Kidney epithelial cell (primary cell): Measurements from ENCODE around the gene FBLN7. TPM values are rescaled to one million over a fixed set of nuclear protein-coding genes. Genes with fewer than 3 reads are reported as not detected.
"Not testable (repeated sequence)": the region's sequence is repeated elsewhere in the genome, so short reads cannot be mapped to it uniquely, and the experiment has no call there.

Experiments
- DNase-seq: peaks from one replicate; pipeline ENCODE4 v3.0.0-alpha.2; 2010; ENCODE audit warnings: low read depth
- H3K27me3 ChIP-seq: 2 replicates; pipeline ENCODE4 v1.6.0; 2011; ENCODE audit warnings: low read length; ENCODE audit not compliant: control insufficient read depth, insufficient read depth
- H3K36me3 ChIP-seq: 2 replicates; pipeline ENCODE4 v1.5.1; 2011; ENCODE audit warnings: low read length; ENCODE audit not compliant: control insufficient read depth, insufficient read depth
- H3K4me3 ChIP-seq: 2 replicates; pipeline ENCODE4 v1.5.1; 2011; ENCODE audit warnings: low read depth, mild to moderate bottlenecking, control low read depth, low read length
- CTCF ChIP-seq: IDR thresholded peaks from 2 replicates; pipeline ENCODE4 v1.5.1; 2011; ENCODE audit warnings: mild to moderate bottlenecking, moderate library complexity, low read length, control low read depth, inconsistent platforms; ENCODE audit not compliant: insufficient read depth, poor library complexity, severe bottlenecking
- total RNA-seq: library from RNA; depleted of rRNA; stranded (reverse); fragments of >200 nt; gene quantifications from 2 replicates; pipeline ENCODE4 v1.2.3, GENCODE V29; 2015

The FBLN7 gene
- total RNA-seq, 1 donor from 2014 or later = 1.0 TPM

GRCh38 chr2:112096098-112096497 lies 42.1 kb upstream of the FBLN7 start:
- no peak overlapping the region for H3K4me3 ChIP-seq
- TF ChIP-seq CTCF = no peak
- DNase-seq = no peak
- no peaks in the 10 kb centered on the region for H3K36me3 ChIP-seq
- no peaks in the 10 kb centered on the region for H3K27me3 ChIP-seq

- TF ChIP-seq CTCF = no peak
- DNase-seq = no peak
- Histone ChIP-seq H3K27me3 (no peaks in the 10 kb centered on the region), H3K4me3 (no peak overlapping the region), H3K36me3 (no peaks in the 10 kb centered on the region)
Observed at GRCh38 chr2:112108178-112108832, 29.9 kb upstream of the FBLN7 start.

- no peak for TF ChIP-seq CTCF
- H3K27me3 ChIP-seq = no peaks in the 10 kb centered on the region
Observed at GRCh38 chr2:112109278-112109677, 28.9 kb upstream of the FBLN7 start.

GRCh38 chr2:112110966-112111365 lies 27.2 kb upstream of the FBLN7 start:
- Histone ChIP-seq H3K27me3 (no peaks in the 10 kb centered on the region), H3K4me3 (no peak overlapping the region), H3K36me3 (no peaks in the 10 kb centered on the region)
- DNase-seq = no peak
- no peak for TF ChIP-seq CTCF

More at GRCh38 chr2:112109278-112109677, 28.9 kb upstream of the FBLN7 start:
- DNase-seq = no peak
- Histone ChIP-seq H3K4me3 (no peak overlapping the region), H3K36me3 (no peaks in the 10 kb centered on the region)

- not testable (repeated sequence) for DNase-seq, H3K36me3 ChIP-seq, H3K4me3 ChIP-seq, H3K27me3 ChIP-seq
Observed at GRCh38 chr2:112113354-112113753, 24.8 kb upstream of the FBLN7 start.

GRCh38 chr2:112118148-112118547 lies 20.0 kb upstream of the FBLN7 start:
- H3K27me3 ChIP-seq = no peaks in the 10 kb centered on the region
- DNase-seq = no peak
- peak; percentile 5 for TF ChIP-seq CTCF
- H3K4me3 ChIP-seq = no peak overlapping the region
- H3K36me3 ChIP-seq = no peaks in the 10 kb centered on the region
